Activated CD8-positive, alpha-beta memory T cell treated with anti-CD3 and anti-CD28 coated beads for 4 hours (primary cell): ENCODE results near the gene PDXDC1.
"Not testable (repeated sequence)": the region's sequence is repeated elsewhere in the genome, so short reads cannot be mapped to it uniquely, and the experiment has no call there.

ENCODE experiments used
- DNase-seq, 2 donors: peaks; one replicate each; pipeline ENCODE4 v3.0.0-alpha.2; 2020; ENCODE audit warnings: low read depth in 2 of 2

PDXDC1 gene

DNA sequence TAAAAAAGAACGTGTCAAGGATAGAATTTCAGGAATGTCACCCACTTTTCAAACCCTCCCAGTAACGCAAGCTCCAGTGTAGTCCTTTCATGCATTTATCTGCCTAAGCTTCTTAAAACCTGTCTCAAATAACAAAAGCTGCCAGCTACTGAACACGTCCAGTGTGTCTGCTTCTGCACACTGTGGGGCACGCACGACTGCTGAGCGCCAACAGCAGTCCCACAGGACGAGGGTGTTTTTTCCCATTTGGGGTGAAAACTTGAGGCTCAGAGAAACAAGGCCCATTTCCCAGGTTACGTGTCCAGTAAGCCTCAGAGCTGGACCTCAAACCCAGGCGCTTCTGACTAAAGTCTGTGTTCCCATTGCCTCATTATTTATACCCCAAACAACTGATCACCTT, 63.9 kb downstream of the PDXDC1 start:
- DNase-seq = no peak

DNA sequence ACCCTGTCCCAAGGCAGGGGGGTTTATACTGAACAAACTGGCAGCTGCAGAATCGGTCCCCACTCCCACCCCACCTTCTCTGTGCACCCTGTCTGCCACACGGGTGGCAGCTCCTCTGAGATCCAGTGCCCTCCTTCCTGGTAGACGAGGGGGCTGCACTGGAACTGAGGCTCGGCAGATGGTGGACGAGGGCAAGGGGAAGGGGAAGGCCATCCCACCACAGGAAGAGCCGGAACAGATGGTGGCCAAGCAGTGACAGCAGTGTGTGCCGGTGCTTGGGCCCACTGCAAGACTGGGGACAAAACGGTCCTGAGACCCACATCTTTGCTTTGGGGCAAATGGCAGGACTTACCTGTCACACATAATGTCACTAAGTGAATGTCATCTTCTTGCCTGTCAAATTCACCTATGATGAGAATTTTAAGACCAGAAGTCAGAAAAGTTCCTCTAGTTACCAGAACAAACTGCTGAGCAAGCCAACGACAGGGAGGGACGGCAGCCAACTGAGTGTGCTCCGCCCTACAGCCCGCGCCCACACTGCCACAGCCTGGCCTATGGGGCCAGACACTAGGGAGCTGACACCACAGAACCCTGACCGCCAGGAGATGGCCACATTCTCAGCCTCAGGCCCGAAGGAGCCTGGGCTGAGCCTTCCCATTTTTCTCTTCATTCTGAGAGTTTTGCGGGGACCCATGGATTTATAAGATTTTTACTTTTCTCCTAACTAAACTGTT, 66.6 kb downstream of the PDXDC1 start:
- no peak for DNase-seq

DNA sequence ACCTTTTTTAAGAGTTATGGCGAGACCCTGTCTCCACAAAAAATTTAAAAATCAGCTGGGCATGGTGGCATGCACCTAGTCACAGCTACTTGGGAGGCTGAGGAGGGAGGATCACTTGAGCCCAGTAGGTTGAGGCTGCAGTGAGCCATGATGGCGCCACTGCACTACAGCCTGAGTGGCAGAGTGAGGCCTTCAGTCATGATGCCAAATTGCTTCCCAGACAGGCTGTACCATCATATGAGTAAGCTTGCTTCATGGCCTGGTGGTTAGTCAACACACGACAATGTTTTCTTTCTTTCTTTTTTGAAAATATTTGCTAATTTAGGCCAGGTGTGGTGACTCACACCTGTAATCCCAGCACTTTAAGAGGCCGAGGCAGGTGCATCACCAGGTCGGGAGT, 68.5 kb downstream of the PDXDC1 start:
- DNase-seq = no peak

DNA sequence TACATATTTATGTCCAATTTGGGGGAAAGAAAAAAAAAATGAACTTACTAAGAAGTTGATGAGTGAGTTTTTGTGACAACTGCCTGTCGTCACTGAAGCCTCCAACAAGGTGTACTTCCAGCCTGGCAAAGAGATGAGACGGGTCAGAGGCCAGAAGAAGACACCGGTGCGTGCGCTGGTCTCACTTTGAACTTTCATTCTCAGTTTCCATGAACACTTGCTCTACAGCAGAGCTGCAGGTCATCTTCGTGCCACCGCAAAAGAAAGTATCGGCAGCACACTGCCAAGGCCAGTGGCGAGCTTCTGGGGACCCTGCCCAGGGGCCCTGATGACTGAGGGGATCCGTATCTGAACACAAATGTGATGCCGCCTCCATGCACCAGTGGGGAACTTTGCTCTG, 69.5 kb downstream of the PDXDC1 start:
- DNase-seq = no peak

DNA sequence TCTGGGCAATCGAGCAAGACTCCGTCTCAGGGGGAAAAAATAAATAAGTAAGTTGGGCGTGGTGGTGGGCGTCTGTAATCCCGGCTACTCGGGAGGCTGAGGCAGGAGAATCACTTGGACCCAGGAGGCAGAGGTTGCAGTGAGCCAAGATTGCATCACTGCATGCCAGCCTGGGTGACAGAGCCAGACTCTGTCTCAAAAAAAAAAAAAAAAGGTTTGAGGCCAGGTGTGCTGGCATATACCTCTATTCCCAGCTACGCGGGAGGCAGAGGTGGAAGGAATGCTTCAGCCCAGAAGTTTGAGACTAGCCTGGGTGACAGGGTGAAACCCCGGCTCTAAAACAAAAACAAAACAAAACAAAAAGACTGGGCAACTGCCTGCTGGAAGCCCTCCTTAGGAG, 70.4 kb downstream of the PDXDC1 start:
- DNase-seq = not testable (repeated sequence)

DNA sequence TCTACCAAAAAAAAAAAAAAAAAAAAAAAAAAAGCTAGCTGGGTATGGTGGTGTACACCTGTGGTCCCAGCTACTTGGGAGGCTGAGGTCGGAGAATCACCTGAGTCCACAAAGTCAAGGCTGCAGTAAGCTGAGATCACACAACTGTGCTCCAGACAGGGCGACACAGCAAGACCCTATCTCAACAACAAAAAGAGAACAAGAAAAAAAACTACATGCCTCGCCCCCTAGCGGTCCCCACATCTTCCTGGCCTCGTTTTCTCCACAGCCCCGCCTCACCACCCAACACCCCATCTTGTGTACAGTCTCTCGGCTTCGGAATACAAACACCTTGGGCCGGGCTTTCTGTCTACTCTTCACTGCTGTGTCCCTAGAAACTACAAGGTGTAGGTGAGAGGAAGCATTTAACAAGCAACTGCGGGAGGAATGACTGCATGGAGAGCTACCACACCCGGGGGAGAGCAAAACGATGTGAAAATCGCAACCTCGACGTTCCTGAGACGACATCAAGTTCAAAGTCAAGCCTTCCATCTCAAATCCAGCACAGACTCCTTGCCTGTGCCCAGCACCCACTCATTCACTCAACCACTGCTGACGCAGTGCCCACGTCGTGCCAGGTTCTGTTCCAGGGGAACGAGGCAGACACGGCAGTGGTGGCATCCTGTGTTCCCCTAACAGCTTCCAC, 72.0 kb downstream of the PDXDC1 start:
- no peak for DNase-seq

DNA sequence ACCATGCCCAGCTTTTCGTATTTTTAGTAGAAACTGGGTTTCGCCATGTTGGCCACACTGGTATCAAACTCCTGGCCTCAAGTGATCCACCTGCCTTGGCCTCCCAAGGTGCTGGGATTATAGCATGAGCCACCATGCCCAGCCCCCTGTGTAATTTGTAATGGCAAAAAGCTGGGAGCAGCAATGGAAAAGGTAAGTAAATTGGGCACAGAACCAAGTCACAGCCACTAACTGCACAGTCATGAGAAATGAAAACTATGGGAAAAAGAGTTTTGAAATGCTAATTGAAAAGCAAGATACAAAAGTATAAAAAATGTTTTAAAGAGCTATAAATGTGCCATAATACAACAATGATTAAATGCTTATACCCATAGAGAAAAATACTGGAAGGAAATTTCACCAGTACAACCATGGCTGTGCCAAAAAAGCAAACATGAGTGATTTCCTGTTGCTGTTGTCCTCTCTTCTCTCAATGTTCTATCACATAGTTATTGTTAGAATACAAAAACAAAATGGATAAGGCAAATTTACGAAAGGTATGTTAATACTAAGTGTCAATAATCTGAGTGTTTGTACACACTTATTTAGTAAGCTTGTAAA, 74.9 kb downstream of the PDXDC1 start:
- DNase-seq = no peak

DNA sequence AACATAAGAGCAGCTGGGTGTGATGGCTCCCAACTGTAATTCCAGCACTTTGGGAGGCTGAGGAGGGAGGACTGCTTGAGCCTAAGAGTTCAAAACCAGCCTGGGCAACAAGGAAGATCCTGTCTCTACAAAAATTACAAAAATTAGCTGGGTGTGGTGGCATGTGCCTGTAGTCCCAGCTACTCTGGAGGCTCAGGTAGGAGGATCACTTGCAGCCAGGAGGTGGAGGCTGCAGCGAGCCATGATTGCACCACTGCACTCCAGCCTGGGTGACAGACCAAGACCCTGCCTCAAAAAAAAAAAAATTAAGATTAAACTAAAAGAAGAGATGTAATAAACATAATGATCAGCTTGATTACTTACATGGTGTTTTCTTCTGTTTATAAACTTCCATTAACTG, 75.6 kb downstream of the PDXDC1 start:
- DNase-seq = not testable (repeated sequence)

DNA sequence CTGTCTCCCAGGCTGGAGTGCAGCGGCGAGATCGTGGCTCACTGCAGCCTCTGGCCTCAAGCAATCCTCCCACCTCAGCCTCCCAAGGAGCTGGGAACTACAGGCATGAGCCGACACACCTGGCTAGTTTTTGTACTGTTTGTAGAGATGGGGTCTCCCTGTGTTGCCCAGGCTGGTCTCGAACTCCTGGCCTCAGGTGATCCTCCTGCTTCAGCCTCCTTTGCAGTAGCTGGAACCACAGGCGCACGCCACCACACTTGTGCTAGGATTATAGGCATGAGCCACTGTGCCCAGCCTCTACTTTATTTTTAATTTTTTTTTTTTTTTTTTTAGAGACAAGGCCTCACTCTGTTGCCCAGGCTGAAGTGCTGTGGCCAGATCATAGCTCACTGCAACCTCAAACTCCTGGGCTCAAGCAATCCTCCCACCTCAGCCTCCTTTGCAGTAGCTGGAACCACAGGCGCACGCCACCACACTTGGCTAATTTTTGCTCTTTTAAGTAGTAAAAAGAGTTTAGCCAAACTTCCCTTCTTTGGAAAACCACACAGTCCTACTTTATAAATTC, 76.6 kb downstream of the PDXDC1 start:
- no peak for DNase-seq

DNA sequence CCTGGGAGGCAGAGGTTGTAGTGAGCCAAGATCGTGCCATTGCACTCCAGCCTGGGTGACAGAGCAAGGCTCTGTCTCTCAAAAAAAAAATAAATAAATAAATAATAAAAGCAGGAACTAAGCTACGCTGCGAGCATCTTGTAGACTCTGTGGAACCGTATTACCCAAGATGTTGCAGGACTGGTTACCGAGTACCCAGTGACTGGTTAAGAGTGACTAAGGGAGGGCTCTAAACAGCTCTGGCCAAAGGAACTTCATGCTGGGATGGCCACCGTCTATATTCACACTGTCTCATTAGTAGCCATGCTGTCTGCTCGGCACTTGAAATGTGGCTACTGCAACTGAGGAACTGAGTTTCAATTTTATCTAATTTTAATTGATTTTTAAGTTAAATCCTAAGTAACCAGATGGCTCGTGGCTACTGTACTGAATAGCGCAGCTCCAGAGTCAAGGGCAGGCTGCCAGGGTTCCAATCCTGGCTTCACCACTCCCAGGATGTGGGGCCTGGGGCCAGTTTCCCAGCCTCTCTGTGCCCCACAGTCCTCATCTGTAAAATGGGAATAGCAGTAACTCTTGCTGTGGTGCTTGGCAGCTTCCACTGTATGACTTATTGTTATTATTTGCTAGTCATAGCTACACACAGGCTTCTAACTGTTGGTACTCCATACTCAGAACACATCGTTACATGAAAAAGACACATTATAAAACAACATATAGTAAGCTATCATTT, 78.1 kb downstream of the PDXDC1 start:
- no peak for DNase-seq

DNA sequence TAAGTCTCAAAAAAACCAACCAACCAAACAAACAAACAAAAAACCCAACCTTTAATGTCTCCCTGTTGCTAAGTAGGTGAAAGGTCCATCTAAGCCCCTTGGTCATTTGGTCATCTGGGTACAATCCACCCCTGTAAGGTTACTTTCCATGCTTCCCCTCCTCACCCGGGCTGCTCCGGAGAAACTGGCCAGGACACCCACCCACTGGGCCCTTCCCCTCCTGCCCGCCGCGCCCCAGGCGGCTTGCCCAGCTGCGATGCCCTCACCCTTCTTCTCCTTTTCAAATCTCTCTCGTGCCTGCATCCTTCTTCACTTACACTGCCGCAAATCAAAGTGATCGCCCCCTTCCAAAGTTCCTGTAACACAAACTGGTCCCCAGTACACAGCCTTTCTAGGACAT, 79.1 kb downstream of the PDXDC1 start:
- DNase-seq = no peak

DNA sequence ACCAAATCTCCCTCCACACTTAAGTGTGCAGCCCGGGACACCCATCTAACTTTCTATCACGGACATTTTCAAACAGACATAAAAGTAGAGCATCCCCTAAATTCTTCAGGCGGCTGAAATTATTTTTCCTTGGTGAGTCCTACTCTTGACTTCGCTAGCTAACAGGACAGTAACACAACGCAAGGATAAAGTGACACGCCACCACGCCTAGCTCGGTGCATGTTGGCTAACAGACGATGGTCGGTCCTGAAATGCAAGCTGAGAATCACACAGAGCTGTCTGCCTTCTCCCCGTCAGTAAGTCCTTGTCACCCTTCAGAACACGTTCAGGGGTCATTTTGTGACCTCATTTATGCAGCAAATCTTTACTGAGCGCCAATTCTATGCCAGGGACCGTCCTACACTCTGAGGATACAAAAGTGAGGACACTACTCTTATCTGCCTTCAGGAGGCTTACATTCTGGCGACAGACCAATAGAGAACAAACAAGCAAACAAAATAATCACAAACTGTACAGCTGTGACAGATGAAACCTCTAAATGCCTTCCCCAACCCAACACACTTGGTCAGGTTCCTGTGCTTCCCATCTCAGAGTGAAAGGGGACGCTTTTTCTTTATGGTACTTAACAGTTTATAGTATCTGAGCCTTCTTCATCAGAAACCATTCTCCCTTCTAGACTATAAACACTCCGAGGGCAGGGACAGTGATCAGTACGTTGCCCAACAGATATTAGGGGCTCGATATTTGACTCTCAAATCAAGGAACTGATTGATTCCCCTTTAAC, 79.7 kb downstream of the PDXDC1 start:
- no peak for DNase-seq

DNA sequence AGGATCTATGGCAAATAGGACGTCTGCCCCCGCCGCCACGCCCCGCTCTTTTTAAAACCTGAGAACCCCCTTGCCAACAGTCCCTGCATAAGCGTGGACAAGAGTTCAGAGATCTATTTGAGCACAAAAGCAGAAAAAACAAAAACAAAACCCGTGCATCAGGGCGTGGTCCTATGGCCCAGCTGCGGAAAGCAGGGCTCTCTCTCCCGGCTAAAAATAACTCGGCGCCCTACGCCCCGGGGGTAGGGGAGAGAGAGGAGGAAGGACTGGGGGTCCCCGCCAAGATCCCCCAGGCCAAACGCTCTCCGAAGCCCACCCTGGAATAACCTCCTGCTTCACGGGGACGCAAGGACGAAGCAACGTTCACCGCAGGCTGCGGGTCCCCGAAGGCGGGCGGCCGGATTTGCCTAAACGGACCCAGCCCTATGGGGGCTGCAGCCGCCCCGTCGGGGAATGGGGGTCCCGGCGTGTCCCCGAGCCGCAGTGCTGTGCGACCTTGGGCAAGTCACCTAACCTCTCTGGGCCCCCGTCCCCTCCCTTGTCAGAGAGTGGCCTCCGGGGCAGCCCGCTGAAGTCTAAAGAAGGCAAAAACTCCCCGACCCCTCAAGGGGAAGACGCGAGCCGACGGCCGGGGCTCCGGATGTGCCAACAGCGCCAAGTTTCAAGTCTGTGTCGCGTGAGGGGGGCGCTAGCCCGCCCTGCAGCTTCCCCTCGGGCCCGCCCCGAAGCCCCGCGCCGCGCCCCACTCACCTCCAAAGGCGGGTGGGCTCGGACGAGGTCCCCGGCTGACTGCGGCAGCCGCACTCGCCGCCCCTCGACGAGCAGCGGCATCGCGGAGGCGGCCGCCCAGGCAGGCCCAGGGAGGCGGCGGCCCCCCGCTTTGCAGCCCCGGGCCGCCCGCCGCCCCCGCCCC, 80.6 kb downstream of the PDXDC1 start:
- DNase-seq = peak in 1 of 2 donors; percentile 46

DNA sequence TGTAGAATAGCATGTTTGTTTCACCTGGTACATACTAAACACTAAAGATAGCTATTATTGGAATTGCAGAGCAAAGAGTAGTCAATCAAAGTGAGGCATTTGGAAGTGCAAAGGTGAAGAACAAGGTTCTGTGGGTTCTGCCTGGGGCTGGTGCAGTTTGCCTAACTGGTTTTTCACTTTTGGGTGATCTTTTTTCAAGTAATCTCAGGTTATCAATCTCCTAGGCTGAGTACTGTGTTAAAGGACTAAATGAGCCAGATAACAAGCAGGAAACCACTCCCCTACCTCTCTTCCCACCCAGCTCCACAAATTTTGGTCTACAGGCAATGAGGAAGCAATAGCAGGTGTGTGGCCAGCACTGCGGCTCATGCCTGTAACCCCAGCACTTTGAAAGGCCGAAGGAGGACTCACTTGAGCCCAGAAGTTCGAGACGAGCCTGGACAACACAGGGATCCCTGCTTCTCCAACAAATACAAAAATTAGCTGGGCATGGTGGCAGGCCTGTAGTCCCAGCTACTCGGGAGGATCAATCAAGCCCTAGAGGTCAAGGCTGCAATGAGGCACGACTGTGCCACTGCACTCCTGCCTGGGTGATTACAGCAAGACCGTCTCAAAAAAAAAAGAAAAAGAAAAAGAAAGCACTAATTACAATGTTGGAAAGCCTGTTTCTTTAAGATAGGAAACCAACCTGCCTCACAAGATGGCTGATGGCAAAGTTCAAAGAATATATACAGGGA, 83.0 kb downstream of the PDXDC1 start:
- no peak for DNase-seq

DNA sequence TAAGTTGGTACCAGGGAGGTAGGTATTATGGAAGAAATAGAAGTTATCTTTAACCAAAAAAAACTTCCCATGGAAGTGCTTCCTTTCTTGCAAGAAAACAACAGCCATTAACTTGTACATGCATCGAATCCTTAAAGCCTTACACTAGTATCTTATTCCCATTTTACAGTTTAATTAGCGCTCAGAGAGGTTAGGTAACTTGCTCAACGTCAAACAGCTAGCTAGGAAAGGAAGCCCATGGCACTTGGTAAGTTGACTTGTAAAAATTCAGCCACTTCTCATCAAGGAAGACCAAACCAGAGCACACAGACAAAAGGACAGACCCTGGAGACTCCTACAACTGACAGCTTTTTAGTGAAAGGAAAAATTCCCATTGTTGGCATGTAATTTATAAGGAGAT, 84.5 kb downstream of the PDXDC1 start:
- DNase-seq = no peak

DNA sequence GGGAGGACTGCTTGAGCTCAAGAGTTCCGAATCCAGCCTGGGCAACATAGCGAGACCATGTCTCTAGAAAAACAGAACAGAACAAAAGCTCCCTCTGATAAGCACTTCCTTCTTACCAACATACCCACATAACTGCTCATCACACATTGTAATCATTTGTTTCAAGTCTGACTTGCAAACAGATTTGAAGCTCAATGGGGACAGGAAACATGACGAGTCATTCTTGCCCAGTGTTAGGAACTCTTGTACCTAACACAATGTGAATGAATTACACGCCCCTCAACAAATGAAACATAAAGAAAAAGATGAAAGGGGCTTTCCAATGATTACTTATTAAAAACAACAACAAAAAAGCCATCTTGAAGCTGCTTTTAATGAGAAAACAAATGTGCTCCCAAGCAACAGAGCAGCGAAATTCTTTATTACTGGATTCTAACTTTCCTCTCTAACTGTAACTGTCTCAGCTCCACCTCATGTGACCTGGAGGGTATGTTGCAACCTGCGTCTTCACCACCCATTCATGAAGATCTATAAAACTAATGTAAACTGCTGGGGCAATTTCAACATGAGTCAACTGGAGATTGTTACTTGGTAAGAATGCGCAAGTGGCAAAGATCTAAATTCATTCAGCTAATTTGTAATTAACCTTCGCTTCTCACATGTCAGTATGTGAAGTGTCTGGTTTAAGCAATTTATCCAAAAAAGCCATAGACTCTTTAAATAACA, 87.4 kb downstream of the PDXDC1 start:
- not testable (repeated sequence) for DNase-seq

DNA sequence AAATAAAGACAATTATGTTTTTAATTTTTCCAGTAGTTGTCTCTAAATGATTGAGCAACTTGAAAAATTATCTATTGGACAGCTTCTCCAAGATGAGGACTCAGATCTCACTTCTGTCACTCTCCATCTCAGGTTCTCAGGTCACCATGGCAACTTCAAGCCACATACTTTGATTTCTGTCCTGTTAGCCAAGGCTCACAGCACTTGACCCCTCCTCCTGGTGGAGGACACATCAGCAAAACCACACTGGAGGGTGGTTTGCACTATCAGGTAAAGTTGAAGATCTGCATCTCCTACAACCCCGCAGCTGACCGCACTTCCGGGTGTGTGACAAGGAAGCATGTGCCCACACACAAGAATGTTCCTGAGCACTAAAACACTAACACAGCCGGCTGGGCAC, 91.1 kb downstream of the PDXDC1 start:
- DNase-seq = not testable (repeated sequence)

DNA sequence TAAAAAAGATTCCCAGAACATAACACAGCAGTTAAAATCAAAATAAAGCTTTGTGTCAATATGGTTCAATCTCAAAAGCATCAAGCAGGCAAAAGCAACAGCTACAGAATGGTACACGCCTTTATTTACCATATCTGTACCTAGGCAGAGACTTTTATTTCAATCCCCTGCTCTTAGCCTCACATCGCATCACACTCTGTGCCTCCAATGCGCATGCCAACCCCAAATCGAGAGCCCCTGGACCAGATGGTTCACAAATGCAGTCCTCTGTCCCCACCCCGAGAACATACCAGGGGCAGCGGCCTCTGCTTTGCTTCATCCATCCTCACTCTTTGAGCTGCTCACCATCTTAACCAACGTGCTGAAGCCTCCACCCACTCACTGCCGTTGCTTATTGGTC, 91.9 kb downstream of the PDXDC1 start:
- DNase-seq = not testable (repeated sequence)

DNA sequence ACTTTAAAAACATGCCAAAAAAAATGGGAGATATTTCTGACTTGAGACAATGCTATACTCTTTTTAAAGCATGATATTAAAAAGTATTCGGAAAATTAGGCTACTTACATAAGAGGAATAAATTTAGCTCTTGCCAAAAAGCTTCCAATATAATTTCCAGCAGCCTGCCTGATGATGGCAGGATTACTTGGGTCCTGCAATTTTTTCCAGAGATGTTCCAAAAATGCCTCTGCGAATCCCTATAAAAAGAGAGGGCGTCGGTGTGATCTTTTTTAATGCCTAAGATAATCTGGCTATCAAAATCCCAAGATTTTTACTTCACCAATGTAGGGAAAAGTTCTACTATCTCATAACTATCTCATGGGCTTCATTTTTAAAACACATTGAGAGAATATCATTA, 96.2 kb downstream of the PDXDC1 start:
- DNase-seq = not testable (repeated sequence)
